ENCODE results near the gene GDF10.

- TF ChIP-seq CTCF (IDR thresholded peaks at IDR 0.05) = no peak
- TF ChIP-seq POLR2A (IDR thresholded peaks at IDR 0.05) = no peak
Measured at GRCh38 chr10:47362199-47362598, 62.2 kb downstream of the GDF10 start.
